ENCODE measurements around the gene MRPL12.

- no peak for TF ChIP-seq CTCF (conservative IDR thresholded peaks at IDR 0.05 in 1 of 2, IDR thresholded peaks at IDR 0.05 in 1 of 2; ENCODE audit: low read depth in 1 of 2, low read length in 2 of 2)
- no peak for TF ChIP-seq EZH2 (IDR thresholded peaks at IDR 0.05; ENCODE audit: low read length, missing control alignments)
These were observed 1.7 kb upstream of the MRPL12 start for GRCh38 chr17:81701288-81702071.
